T1000 (cell line): ENCODE measurements around the gene YBX2.

Experiments
- DNase-seq: peaks from one replicate; lab custom pipeline; 2025; ENCODE audit warnings: mixed read lengths; lab: John Stamatoyannopoulos, UW

The YBX2 gene

GRCh38 chr17:7262935-7263800 lies 31.3 kb downstream of the YBX2 start:
- DNase-seq, result no peak

DNA sequence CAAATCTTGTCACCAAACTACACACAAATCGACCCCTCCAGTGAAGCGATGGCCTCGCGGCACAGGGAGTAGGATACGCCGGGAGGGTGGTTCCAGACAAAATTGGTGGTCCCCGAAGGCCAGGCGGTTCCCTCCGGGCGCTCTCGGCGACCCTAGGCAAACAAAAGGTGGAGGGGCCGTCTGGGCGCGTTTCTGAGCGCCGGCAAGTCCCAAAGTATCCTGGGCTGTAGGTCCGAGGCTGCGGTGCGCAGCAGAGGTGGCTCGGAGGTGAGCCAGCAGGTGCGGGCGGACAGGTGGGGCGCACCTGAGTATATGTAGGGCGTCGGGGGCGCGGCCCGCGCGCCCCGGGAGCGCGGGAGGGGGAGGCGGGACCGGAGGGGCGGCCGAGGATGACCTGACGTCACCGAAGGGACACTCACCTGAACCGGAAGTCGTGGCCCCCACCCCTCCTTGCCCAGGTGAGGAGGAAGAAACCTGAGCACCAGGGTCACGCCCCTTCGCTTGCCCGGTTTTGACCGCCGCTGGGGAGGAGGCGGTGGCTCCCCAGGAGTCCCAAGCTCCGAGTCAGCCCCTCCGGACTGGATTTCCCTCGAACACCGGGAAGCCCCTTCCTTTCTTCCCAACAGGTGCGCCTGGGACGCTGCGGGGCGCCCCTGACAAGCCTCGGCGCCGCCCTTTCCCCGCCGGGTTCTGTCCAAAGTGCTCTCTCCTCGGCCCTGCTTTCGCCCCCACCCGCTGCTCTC lies 32.1 kb downstream of the YBX2 start, which contains the start of gene CLDN7:
Gene CLDN7 (minus strand): TSS at position 287 of the 743 bp plus-strand sequence. CDS start 435 bp downstream, outside the sequence.
- DNase-seq, result no peak

GRCh38 chr17:7261379-7262191 lies 32.9 kb downstream of the YBX2 start:
- DNase-seq, result no peak

- DNase-seq, result no peak
These were observed 33.6 kb downstream of the YBX2 start for GRCh38 chr17:7260651-7261378.

- no peak for DNase-seq
These were observed 34.3 kb downstream of the YBX2 start for GRCh38 chr17:7260151-7260550.

DNA sequence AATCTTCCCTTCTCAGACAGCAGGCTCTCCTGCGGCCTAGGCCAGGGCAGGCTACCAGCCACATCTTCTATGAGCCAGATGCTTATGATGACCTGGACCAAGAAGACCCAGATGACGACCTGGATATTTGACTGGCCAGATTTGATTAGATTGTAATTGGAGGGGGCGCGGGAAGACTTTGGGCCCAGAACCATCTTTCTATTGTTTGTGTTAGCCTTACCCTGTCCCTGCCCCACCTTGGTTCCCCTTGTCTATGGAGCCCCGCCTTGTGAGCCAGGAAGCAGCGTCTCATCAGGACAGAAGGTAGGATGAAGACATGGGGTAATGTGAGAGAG lies 34.9 kb downstream of the YBX2 start:
- no peak for DNase-seq

GRCh38 chr17:7258731-7259554 lies 35.5 kb downstream of the YBX2 start:
- DNase-seq, result no peak

DNA sequence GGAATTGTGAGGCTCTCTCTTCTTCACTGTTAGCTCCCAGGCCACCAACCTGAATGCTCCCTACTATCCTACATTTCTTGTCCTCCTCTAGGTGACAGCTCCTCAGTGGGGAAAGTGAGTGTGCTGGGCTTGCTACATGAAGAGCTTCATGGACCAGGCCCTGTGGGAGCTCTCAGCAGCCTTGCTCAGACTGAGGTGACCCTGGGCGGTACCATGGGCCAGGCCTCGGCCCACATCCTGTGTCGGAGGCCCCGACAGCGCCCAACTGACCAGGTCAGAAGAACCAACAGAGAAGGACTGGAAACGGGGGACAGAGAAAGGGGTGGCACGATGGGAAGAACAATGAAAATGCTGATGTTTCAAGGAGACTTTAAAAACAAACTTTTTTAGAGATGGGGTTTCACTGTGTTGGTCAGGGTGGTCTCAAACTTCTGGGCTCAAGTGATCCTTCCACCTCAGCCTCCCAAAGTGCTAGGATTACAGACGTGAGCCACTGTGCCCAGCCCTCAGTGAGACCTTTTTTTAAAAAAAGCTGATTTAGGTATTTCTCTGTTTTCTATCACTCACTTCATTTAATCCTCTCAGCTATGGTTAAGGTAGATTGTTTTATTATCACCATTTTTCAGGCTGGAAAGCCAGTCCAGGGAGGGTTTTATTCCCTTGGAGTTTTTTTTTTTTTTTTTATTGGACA lies 37.5 kb downstream of the YBX2 start:
- DNase-seq, result no peak

GRCh38 chr17:7254511-7254910 lies 39.9 kb downstream of the YBX2 start:
- no peak for DNase-seq

DNA sequence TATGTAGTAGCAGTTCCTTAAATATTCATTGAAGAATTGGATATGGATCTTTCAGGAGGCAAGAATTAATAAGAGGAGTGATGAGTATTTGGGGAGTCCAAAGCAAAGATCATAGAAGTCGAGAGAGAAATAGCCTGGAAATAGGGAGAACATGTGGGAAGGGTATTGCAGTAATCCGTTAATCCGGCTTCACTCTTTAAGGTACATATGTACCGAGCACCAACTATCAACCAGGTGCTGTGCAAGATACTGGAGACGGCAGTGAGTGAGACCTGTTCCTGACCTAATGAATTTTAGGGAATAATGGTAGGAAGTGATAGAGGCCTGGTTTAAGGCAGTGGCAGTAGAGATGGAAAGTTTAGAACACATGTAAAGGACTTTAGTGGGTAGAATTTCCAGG lies 41.4 kb downstream of the YBX2 start:
- DNase-seq, result no peak

- peak; percentile 90 for DNase-seq
These were observed 42.0 kb downstream of the YBX2 start, which contains the start of gene ELP5 for GRCh38 chr17:7252176-7253043. Gene ELP5, plus strand, starts transcription at chr17:7252215. Its CDS starts 336 bp downstream, at chr17:7252551.

DNA sequence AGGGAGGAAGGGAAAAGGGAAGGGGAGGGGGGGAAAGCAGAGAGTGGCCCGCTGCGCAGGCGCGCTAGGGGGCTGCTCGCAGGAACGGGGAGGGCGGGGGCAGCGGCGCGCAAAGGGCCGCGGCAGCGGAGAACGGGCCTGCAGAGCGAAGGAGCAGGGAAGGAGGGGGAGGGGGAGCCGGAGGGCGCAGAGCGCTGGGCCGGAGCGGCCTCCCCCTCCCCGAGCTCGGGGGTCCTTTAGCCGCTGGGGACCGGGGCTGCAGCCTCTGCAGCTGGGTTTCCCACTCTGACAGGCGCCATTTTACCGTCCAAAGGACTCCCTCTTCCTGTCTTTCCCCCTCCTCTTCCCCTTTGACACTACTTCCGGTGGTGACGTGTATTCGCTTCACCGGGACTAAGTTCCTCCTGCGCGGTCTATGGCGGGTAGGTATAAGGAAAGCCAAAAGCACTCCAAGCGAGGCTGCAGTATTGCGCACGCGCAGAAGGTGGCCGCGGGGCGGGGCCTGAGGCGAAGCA lies 42.7 kb downstream of the YBX2 start, which contains the start of gene CTDNEP1:
Gene CTDNEP1 (minus strand): TSS at position 74 of the 515 bp plus-strand sequence. CDS start 438 bp downstream, outside the sequence.
- DNase-seq, result peak; percentile 97

- DNase-seq, result no peak
These were observed 43.5 kb downstream of the YBX2 start for GRCh38 chr17:7250695-7251627.

- no peak for DNase-seq
These were observed 44.6 kb downstream of the YBX2 start for GRCh38 chr17:7249830-7250229.

GRCh38 chr17:7249214-7249613 lies 45.2 kb downstream of the YBX2 start:
- DNase-seq, result no peak

GRCh38 chr17:7248796-7249195 lies 45.6 kb downstream of the YBX2 start:
- DNase-seq, result no peak

- DNase-seq, result no peak
These were observed 47.7 kb downstream of the YBX2 start for GRCh38 chr17:7246779-7247178.
